Activated CD8-positive, alpha-beta memory T cell treated with anti-CD3 and anti-CD28 coated beads for 24 hours (primary cell): ENCODE results near the gene SPTBN1.
A peak's percentile ranks its signal among the peaks of the same experiment; 100 is the strongest.

Source experiments
- DNase-seq: peaks from one replicate; pipeline ENCODE4 v3.0.0-alpha.2; 2020

SPTBN1 gene

GRCh38 chr2:54558188-54559005 is 102.3 kb downstream of the SPTBN1 start:
- DNase-seq: peak; percentile 87

GRCh38 chr2:54559006-54559445 is 102.9 kb downstream of the SPTBN1 start:
- DNase-seq: no peak

- no peak for DNase-seq
These were observed 103.5 kb downstream of the SPTBN1 start for GRCh38 chr2:54559593-54560145.

GRCh38 chr2:54560146-54560881 is 104.2 kb downstream of the SPTBN1 start:
- DNase-seq: peak; percentile 71

GRCh38 chr2:54561010-54561409 is 104.9 kb downstream of the SPTBN1 start:
- DNase-seq: no peak

- no peak for DNase-seq
These were observed 108.3 kb downstream of the SPTBN1 start for GRCh38 chr2:54564439-54564838.

- DNase-seq: no peak
These were observed 109.4 kb downstream of the SPTBN1 start for GRCh38 chr2:54565551-54565950.

GRCh38 chr2:54566896-54567295 is 110.8 kb downstream of the SPTBN1 start:
- DNase-seq: no peak

- DNase-seq: no peak
These were observed 112.8 kb downstream of the SPTBN1 start for GRCh38 chr2:54568876-54569321.

- DNase-seq: no peak
These were observed 113.7 kb downstream of the SPTBN1 start for GRCh38 chr2:54569745-54570301.

- no peak for DNase-seq
These were observed 114.3 kb downstream of the SPTBN1 start for GRCh38 chr2:54570321-54570855.

GRCh38 chr2:54570925-54571694 is 115.0 kb downstream of the SPTBN1 start:
- peak; percentile 78 for DNase-seq

GRCh38 chr2:54572262-54572635 is 116.1 kb downstream of the SPTBN1 start:
- DNase-seq: no peak

- DNase-seq: no peak
These were observed 116.8 kb downstream of the SPTBN1 start for GRCh38 chr2:54572636-54573536.

GRCh38 chr2:54573537-54573919 is 117.4 kb downstream of the SPTBN1 start:
- no peak for DNase-seq

GRCh38 chr2:54574107-54574859 is 118.2 kb downstream of the SPTBN1 start:
- DNase-seq: peak; percentile 79

GRCh38 chr2:54574860-54575247 is 118.7 kb downstream of the SPTBN1 start:
- DNase-seq: no peak

GRCh38 chr2:54575379-54575888 is 119.3 kb downstream of the SPTBN1 start:
- DNase-seq: peak; percentile 71

- no peak for DNase-seq
These were observed 120.9 kb downstream of the SPTBN1 start for GRCh38 chr2:54577035-54577434.

GRCh38 chr2:54577944-54578647 is 122.0 kb downstream of the SPTBN1 start:
- no peak for DNase-seq
